Sigmoid colon (tissue), 4 donors: ENCODE measurements around the gene MIEF2.

Source experiments
- POLR2A ChIP-seq, 2 donors: fragments of 450-650 bp; IDR thresholded peaks; one replicate each; pipeline ENCODE4 v1.6.1; 2016; ENCODE audit warnings: antibody characterized with exemption in 2 of 2, mild to moderate bottlenecking in 2 of 2, moderate library complexity in 2 of 2
- POLR2AphosphoS5 ChIP-seq, 4 donors: sonication (generic); formaldehyde crosslinking; IDR thresholded peaks; one replicate each; pipeline ENCODE4 v1.6.1; 2017; ENCODE audit warnings: antibody characterized with exemption in 4 of 4
- TF ChIP-seq, protein P1 (sequence below), 4 experiments: fragments of 450-650 bp in 3 of 4; fragments of 200-600 bp in 1 of 4; IDR thresholded peaks; one replicate each; pipeline ENCODE4 v1.5.1; 2016 to 2019; ENCODE audit warnings: antibody characterized with exemption in 4 of 4, mild to moderate bottlenecking in 3 of 4, moderate library complexity in 2 of 4

- TF ChIP-seq POLR2A (IDR thresholded peaks at IDR 0.05) (no peak), POLR2AphosphoS5 (IDR thresholded peaks at IDR 0.05) (no peak)
- TF ChIP-seq, protein P1, sequence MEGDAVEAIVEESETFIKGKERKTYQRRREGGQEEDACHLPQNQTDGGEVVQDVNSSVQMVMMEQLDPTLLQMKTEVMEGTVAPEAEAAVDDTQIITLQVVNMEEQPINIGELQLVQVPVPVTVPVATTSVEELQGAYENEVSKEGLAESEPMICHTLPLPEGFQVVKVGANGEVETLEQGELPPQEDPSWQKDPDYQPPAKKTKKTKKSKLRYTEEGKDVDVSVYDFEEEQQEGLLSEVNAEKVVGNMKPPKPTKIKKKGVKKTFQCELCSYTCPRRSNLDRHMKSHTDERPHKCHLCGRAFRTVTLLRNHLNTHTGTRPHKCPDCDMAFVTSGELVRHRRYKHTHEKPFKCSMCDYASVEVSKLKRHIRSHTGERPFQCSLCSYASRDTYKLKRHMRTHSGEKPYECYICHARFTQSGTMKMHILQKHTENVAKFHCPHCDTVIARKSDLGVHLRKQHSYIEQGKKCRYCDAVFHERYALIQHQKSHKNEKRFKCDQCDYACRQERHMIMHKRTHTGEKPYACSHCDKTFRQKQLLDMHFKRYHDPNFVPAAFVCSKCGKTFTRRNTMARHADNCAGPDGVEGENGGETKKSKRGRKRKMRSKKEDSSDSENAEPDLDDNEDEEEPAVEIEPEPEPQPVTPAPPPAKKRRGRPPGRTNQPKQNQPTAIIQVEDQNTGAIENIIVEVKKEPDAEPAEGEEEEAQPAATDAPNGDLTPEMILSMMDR (IDR thresholded peaks at IDR 0.05) = no peak
Observed at GRCh38 chr17:18229254-18229653, 31.2 kb upstream of the MIEF2 start.
